GM21825 (cell line): ENCODE data around the gene BTBD7.

Source experiments
- ATAC-seq: cut with Tn5 transposase; IDR thresholded peaks from one replicate; pipeline ENCODE4 v1.9.1; 2021; ENCODE audit warnings: mild to moderate bottlenecking, moderate library complexity; ENCODE audit not compliant: unreplicated experiment

The BTBD7 gene

GRCh38 chr14:93303659-93304058 lies 29.2 kb downstream of the BTBD7 start:
- ATAC-seq = no peak

GRCh38 chr14:93302688-93303581 lies 29.9 kb downstream of the BTBD7 start:
- no peak for ATAC-seq

GRCh38 chr14:93301821-93302447 lies 30.9 kb downstream of the BTBD7 start:
- ATAC-seq = no peak

GRCh38 chr14:93299866-93300265 lies 33.0 kb downstream of the BTBD7 start:
- ATAC-seq = no peak

GRCh38 chr14:93299416-93299815 lies 33.4 kb downstream of the BTBD7 start:
- ATAC-seq = no peak

- no peak for ATAC-seq
These were observed 37.2 kb downstream of the BTBD7 start for GRCh38 chr14:93295541-93296220.

GRCh38 chr14:93286212-93286890 lies 46.5 kb downstream of the BTBD7 start:
- no peak for ATAC-seq

GRCh38 chr14:93285044-93285443 lies 47.8 kb downstream of the BTBD7 start:
- no peak for ATAC-seq

GRCh38 chr14:93281937-93282336 lies 50.9 kb downstream of the BTBD7 start:
- no peak for ATAC-seq

GRCh38 chr14:93280743-93281142 lies 52.1 kb downstream of the BTBD7 start:
- ATAC-seq = no peak

GRCh38 chr14:93276031-93276716 lies 56.7 kb downstream of the BTBD7 start:
- ATAC-seq = no peak

GRCh38 chr14:93274055-93274806 lies 58.6 kb downstream of the BTBD7 start:
- no peak for ATAC-seq

GRCh38 chr14:93271111-93271510 lies 61.7 kb downstream of the BTBD7 start:
- ATAC-seq = no peak

- no peak for ATAC-seq
These were observed 63.3 kb downstream of the BTBD7 start for GRCh38 chr14:93269341-93270068.

- ATAC-seq = no peak
These were observed 64.4 kb downstream of the BTBD7 start for GRCh38 chr14:93268406-93268805.

GRCh38 chr14:93267149-93267711 lies 65.6 kb downstream of the BTBD7 start:
- no peak for ATAC-seq

GRCh38 chr14:93266127-93266526 lies 66.7 kb downstream of the BTBD7 start:
- ATAC-seq = no peak

- ATAC-seq = no peak
These were observed 69.4 kb downstream of the BTBD7 start for GRCh38 chr14:93263416-93263815.

GRCh38 chr14:93262446-93262845 lies 70.4 kb downstream of the BTBD7 start:
- no peak for ATAC-seq
